Umbilical cord (tissue), 2 donors: ENCODE data around the gene NUAK1. TPM values are rescaled to one million over a fixed set of nuclear protein-coding genes. Genes with fewer than 3 reads are reported as not detected.

Experiments
- DNase-seq: peaks from one replicate; pipeline ENCODE4 v3.0.0-alpha.2; 2015; ENCODE audit warnings: low spot score
- total RNA-seq: library from RNA; depleted of rRNA; stranded (reverse); fragments of >200 nt; gene quantifications from one replicate; pipeline ENCODE4 v1.2.3, GENCODE V29; 2014; ENCODE audit warnings: low replicate concordance; ENCODE audit not compliant: insufficient read depth

The NUAK1 gene
- total RNA-seq, 1 donor from 2014 or later = 42.4 TPM

DNA sequence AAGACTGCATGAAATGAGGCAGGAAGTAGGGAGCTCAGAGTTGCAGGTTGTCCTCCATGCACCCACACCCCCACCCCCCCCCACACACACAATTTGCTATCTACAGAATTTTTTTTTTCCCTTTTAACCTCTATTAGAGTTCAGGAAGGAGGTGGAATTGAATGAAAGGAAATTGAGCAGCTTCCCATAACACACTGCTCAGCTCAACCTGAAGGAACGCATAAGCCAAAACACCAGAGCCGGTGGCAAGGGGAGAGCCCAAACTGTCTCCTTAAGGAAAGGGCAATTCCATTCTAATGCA is 74.1 kb downstream of the NUAK1 start:
- DNase-seq = no peak

GRCh38 chr12:106063826-106064720 is 74.7 kb downstream of the NUAK1 start:
- DNase-seq = no peak

GRCh38 chr12:106062693-106063092 is 76.1 kb downstream of the NUAK1 start:
- DNase-seq = no peak

- peak; percentile 65 for DNase-seq
Observed at GRCh38 chr12:106058256-106059182, 80.2 kb downstream of the NUAK1 start.

DNA sequence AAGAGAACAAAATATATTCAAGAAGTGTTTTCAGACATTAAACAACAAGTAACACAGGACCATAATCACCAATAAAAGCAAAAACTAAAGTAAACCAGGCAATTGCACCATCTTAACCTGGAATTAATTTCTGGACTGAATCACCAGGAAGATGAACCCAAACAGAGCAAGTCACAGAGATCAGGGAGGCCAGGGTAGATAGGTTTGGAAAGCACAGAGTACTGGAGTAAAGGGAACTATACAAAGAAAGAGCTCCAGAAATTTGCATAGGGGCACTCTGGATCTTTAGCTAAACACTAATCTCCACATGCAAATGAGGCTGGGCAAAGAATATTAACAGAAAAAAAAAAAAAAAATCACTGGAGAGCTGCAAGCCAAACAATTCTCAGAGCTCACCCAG is 84.7 kb downstream of the NUAK1 start:
- no peak for DNase-seq

DNA sequence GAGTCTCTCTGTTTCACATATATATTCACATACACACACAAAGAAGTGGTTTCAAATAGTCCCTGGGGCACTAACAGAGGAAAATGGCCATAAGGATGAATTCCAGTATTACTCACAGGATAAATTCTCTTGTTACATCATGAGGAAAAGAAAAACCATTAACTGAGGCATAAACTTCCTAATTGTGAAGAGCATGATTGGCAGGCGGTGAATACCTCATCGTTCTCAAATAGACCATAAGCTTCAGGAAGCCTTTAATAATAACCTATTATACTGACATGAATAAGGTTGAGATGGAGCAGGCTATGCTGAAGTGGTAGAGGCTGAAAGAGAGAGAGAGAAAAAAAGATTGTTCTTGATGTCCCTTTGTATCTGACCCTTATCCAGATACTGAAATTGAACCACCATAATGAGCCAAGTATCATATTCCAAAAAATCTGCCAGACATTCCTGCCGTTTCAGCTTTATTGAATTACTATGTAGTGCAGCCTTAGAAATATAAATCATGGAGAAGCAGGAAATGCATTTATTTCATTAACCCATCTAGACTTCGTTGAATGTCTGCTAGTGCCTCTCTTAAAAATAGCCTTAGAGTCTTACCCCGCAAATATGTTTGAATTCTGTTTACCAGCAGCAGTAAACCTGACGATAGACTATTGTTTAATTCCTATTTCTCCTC is 86.8 kb downstream of the NUAK1 start:
- DNase-seq = no peak

DNA sequence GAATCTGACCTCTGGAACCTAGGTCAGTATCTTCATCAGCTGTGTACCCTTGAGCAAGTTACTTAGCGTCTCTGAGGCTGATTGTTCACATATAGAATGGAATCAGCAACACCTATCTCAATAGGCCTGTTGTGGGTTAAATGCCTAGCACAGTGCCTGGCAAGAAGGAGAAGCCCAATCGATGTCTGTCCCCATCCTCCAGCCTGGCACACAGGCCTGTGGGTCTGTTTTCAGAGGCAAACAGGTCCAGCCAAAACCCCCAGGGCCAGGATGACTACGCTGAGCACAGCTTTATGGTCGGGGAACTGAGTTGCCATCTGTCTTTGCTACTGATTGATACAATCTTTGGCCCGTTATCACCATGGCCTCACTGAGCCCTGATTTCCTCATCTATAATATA is 89.2 kb downstream of the NUAK1 start:
- no peak for DNase-seq

- DNase-seq = peak; percentile 70
Observed at GRCh38 chr12:106049105-106049504, 89.6 kb downstream of the NUAK1 start.

GRCh38 chr12:106048676-106049075 is 90.1 kb downstream of the NUAK1 start:
- no peak for DNase-seq

- no peak for DNase-seq
Observed at GRCh38 chr12:106048016-106048415, 90.7 kb downstream of the NUAK1 start.

- no peak for DNase-seq
Observed at GRCh38 chr12:106046947-106047346, 91.8 kb downstream of the NUAK1 start.

DNA sequence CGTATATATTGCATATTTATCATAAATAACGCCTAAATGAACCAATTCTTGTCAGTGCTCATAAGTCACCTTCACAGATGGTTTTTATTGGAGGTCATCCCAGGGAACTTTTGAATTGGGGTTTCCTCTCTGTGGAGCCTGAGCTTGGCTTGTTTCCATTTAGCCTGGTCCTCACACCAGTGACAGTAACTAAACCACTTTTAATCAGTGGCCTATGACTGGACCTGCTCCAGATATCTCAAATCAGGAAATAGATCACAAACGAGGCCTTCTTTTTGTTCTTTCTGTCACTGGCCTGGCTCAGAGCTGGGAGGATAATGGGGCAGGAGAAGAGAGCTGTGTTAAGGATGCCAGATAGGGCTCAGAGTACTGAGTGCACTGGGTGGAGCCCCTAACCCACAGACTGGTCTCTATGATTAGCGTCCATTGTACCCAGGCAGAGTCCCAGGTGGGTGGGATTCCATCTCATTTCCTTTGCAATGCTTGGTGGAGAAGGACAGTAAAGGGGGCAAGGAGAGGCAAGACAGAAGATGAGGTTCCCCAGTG is 92.4 kb downstream of the NUAK1 start:
- DNase-seq = no peak

GRCh38 chr12:106045251-106045674 is 93.5 kb downstream of the NUAK1 start:
- DNase-seq = peak; percentile 56

- DNase-seq = peak; percentile 69
Observed at GRCh38 chr12:106044773-106045172, 94.0 kb downstream of the NUAK1 start.

- no peak for DNase-seq
Observed at GRCh38 chr12:106042037-106042436, 96.7 kb downstream of the NUAK1 start.

DNA sequence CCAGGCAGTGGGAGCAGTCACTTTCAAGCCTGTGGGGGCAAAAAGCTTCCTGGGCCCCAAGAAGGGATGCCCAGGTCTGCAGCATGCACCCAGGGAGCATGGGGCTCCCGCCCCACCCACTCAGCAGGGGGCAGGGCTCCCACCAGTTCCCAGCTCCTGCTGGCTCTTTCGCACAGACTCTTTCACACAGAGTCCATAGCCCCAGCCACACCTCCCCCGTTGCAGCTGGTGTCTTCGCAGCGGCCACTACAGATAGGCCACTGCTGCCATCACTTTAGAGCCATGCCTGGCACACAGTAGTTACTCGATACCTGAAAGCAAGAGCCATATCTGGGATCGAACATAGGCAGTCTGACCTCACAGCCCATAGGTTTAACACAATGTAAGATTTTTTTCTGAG is 98.2 kb downstream of the NUAK1 start:
- DNase-seq = no peak

- DNase-seq = no peak
Observed at GRCh38 chr12:106039646-106040404, 98.9 kb downstream of the NUAK1 start.

- no peak for DNase-seq
Observed at GRCh38 chr12:106039242-106039641, 99.5 kb downstream of the NUAK1 start.

GRCh38 chr12:106037524-106038298 is 101.0 kb downstream of the NUAK1 start:
- DNase-seq = no peak

- peak; percentile 26 for DNase-seq
Observed at GRCh38 chr12:106035421-106035820, 103.3 kb downstream of the NUAK1 start.
